ENCODE results near the gene CACFD1.

- no peak for TF ChIP-seq CTCF (IDR thresholded peaks at IDR 0.05; ENCODE audit: extremely low read depth in 1 of 2, insufficient read depth in 1 of 2, low read depth in 1 of 2, low read length in 2 of 2)
- TF ChIP-seq POLR2A (IDR thresholded peaks at IDR 0.05; ENCODE audit: low read depth, low read length) = no peak
- TF ChIP-seq POLR2AphosphoS5 (IDR thresholded peaks at IDR 0.05; ENCODE audit: insufficient read depth, low read depth, low read length) = no peak
- TF ChIP-seq EZH2 (IDR thresholded peaks at IDR 0.05; ENCODE audit: borderline replicate concordance, low read depth, low read length, severe bottlenecking) = no peak
- no peak for TF ChIP-seq MYC (IDR thresholded peaks at IDR 0.05; ENCODE audit: low read depth, low read length)
- TF ChIP-seq GATA2 (IDR thresholded peaks at IDR 0.05; ENCODE audit: insufficient read depth, insufficient read length, low read depth, low read length) = no peak
Observed at GRCh38 chr9:133507246-133507965, 47.6 kb downstream of the CACFD1 start.

Measured in endothelial cell of umbilical vein (primary cell).